ENCODE measurements around the gene GPANK1.

DNA sequence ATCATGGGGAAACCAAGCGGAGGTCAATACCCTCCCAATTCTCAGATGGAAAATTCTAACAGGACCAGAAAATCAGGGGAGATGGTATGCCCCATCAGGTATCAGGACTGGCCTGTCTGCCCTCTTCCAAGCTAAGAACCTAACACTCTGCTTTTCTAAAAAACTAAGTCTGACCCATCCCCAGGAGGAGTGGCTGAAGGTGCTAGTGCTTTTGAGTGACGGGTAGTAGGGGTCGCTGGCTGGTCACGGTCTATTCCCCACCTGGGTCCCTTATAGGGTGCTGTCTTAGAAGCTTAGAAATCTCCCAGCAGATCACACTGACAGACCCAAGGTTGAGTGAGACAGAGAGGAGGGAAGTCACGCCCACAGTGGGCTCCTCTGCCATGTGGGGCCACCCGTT lies 28.7 kb upstream of the GPANK1 start:
- TF ChIP-seq, protein P1, sequence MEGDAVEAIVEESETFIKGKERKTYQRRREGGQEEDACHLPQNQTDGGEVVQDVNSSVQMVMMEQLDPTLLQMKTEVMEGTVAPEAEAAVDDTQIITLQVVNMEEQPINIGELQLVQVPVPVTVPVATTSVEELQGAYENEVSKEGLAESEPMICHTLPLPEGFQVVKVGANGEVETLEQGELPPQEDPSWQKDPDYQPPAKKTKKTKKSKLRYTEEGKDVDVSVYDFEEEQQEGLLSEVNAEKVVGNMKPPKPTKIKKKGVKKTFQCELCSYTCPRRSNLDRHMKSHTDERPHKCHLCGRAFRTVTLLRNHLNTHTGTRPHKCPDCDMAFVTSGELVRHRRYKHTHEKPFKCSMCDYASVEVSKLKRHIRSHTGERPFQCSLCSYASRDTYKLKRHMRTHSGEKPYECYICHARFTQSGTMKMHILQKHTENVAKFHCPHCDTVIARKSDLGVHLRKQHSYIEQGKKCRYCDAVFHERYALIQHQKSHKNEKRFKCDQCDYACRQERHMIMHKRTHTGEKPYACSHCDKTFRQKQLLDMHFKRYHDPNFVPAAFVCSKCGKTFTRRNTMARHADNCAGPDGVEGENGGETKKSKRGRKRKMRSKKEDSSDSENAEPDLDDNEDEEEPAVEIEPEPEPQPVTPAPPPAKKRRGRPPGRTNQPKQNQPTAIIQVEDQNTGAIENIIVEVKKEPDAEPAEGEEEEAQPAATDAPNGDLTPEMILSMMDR (IDR thresholded peaks at IDR 0.05) = no peak
- no peak for TF ChIP-seq EZH2 (IDR thresholded peaks at IDR 0.05; ENCODE audit: borderline replicate concordance, insufficient read depth, low read depth, low read length, poor library complexity, severe bottlenecking)

All from B cell (primary cell).